ENCODE data around the gene F2R. TPM values are rescaled to one million over a fixed set of nuclear protein-coding genes. Genes with fewer than 3 reads are reported as not detected.
"Not testable (repeated sequence)": the region's sequence is repeated elsewhere in the genome, so short reads cannot be mapped to it uniquely, and the experiment has no call there.

F2R gene
- total RNA-seq, 1 donor from 2014 or later: 42.4 TPM

DNA sequence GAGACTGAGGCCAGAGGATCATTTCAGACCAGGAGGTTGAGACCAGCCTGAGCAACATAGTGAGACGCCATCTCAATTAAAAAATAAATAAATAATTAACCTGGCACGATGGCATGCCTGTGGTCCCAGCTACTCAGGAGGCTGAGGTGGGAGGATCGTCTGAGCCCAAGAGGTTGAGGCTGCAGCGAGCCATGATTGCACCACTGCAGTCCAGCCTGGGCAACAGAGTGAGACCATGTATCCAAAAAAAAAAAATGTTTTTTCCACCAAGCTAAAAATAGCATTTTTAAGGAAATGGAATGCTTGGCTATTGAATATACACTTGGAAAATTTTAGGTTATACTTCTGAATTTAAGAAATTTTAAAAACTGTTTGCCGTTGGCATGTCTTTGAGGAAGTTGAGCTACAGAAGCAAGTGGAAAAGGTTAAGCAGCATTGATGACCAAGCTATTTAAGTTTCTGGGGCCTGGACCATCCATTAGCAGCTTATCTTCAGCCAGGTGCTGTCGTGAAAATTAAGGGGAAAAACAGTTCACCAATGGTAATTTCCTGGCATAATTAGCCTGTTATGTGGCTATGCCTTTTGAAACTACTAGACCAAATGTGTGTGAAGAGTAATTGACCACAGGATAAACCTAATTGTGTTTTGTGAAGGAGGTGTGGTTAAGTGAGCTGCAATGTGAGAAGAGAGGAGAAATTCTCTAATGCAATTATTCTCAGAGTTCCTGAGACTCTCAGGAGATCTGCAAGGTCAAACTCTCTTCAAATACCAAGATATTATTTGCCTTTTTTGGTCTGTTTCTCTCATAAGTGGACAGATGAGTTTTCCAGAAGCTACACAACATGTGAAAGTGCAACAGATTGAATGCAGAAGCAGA, 21.0 kb downstream of the F2R start:
- Mint-ChIP-seq H3K9me3 (no peaks in the 10 kb centered on the region), H3K4me1 (peaks cover 5% of the 10 kb centered on the region), H3K4me3 (no peak overlapping the region), H3K36me3 (ENCODE audit: low read depth) (peaks cover 20% of the 10 kb centered on the region), H3K27ac (ENCODE audit: unreplicated experiment) (no peak overlapping the region), H3K27me3 (ENCODE audit: low read depth) (no peaks in the 10 kb centered on the region)
- DNase-seq (ENCODE audit: low read depth, low spot score): no peak
- TF ChIP-seq, protein P1, sequence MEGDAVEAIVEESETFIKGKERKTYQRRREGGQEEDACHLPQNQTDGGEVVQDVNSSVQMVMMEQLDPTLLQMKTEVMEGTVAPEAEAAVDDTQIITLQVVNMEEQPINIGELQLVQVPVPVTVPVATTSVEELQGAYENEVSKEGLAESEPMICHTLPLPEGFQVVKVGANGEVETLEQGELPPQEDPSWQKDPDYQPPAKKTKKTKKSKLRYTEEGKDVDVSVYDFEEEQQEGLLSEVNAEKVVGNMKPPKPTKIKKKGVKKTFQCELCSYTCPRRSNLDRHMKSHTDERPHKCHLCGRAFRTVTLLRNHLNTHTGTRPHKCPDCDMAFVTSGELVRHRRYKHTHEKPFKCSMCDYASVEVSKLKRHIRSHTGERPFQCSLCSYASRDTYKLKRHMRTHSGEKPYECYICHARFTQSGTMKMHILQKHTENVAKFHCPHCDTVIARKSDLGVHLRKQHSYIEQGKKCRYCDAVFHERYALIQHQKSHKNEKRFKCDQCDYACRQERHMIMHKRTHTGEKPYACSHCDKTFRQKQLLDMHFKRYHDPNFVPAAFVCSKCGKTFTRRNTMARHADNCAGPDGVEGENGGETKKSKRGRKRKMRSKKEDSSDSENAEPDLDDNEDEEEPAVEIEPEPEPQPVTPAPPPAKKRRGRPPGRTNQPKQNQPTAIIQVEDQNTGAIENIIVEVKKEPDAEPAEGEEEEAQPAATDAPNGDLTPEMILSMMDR (conservative IDR thresholded peaks at IDR 0.05): no peak

DNA sequence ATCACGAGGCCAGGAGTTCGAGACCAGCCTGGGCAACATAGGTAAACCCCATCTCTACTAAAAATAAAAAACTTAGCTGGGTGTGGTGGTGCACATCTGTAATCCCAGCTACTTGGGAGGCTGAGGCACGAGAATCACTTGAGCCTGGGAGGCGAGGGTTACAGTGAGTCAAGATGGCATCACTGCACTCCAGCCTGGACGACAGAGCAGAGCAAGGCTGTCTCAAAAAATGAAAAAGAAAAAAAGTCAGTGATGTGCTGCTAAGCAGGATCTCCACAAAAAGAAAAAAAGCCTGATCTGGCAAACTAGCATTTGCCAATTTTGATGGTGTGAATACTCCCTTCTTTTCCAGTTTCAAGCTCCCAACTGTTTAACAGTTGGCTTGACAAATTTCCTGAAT, 21.9 kb downstream of the F2R start:
- Mint-ChIP-seq H3K4me3 (no peak overlapping the region), H3K4me1 (peaks cover 5% of the 10 kb centered on the region), H3K9me3 (no peaks in the 10 kb centered on the region), H3K27ac (ENCODE audit: unreplicated experiment) (no peak overlapping the region), H3K36me3 (ENCODE audit: low read depth) (peaks cover 13% of the 10 kb centered on the region), H3K27me3 (ENCODE audit: low read depth) (no peaks in the 10 kb centered on the region)
- no peak for DNase-seq (ENCODE audit: low read depth, low spot score)
- TF ChIP-seq, protein P1 (conservative IDR thresholded peaks at IDR 0.05): no peak

DNA sequence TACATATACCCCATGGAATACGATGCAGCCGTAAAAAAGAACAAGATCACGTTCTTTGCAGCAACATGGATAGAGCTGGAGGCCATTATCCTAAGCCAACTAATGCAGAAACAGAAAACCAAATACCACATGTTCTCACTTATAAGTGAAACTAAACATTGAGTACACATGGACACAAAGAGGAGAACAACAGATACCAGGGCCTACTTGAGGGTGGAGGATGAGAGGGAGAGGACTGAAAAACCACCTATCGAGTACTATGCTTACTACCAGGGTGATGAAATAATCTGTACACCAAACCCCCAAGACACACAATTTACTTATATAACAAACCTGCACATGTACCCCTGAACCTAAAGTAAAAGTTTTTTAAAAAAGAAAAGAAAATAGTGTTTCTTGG, 25.6 kb downstream of the F2R start:
- H3K27me3 Mint-ChIP-seq (ENCODE audit: low read depth); DNase-seq (ENCODE audit: low read depth, low spot score); H3K4me1 Mint-ChIP-seq; H3K27ac Mint-ChIP-seq (ENCODE audit: unreplicated experiment); H3K36me3 Mint-ChIP-seq (ENCODE audit: low read depth); H3K9me3 Mint-ChIP-seq; H3K4me3 Mint-ChIP-seq: not testable (repeated sequence)

DNA sequence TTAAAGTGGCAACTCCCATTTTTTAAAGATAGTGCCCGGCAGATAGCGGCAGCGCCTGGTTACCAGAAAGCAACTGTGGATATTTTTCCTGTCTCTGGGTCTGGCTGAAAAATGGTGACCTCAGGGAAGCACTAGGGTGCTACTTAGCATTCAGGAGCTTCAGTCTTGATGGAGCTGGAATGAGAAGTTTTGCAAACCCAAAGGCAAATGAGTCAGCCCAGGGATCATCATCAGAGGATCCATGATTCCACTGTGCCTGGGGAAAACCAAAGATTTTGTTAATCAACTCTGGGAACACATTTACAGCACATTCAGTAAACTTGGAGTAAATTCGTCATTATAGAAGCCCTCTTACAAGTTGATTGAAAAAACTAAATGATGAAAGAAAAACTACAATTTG, 26.7 kb downstream of the F2R start:
- TF ChIP-seq, protein P1 (conservative IDR thresholded peaks at IDR 0.05): no peak
- Mint-ChIP-seq H3K4me3 (no peak overlapping the region), H3K9me3 (no peaks in the 10 kb centered on the region)

DNA sequence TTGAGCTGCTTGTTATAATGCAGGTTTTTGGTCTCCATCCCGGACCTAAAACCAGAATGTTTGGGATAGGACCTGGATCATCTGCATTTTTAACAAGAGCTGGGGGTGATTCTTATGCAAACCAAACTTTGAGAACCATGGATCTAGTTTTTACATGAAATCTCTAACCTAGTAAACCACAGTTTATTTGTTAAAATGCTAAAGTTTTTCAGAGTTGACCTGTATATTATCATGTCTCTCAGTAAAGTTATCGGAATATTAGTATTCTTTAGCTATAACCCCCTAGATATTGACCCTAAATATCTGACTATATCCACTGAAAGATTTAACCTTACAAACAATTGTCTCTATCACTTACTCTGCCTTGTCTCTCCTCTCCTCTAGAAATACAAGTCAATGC, 28.7 kb downstream of the F2R start:
- Mint-ChIP-seq H3K27ac (ENCODE audit: unreplicated experiment) (no peak overlapping the region), H3K4me1 (no peaks in the 10 kb centered on the region), H3K36me3 (ENCODE audit: low read depth) (no peaks in the 10 kb centered on the region), H3K27me3 (ENCODE audit: low read depth) (no peaks in the 10 kb centered on the region), H3K4me3 (no peak overlapping the region), H3K9me3 (no peaks in the 10 kb centered on the region)
- DNase-seq (ENCODE audit: low read depth, low spot score): no peak
- TF ChIP-seq, protein P1 (conservative IDR thresholded peaks at IDR 0.05): no peak

More for the DNA sequence above, 26.7 kb downstream of the F2R start:
- Mint-ChIP-seq H3K4me1 (no peaks in the 10 kb centered on the region), H3K36me3 (ENCODE audit: low read depth) (no peaks in the 10 kb centered on the region), H3K27ac (ENCODE audit: unreplicated experiment) (no peak overlapping the region), H3K27me3 (ENCODE audit: low read depth) (no peaks in the 10 kb centered on the region)
- no peak for DNase-seq (ENCODE audit: low read depth, low spot score)

DNA sequence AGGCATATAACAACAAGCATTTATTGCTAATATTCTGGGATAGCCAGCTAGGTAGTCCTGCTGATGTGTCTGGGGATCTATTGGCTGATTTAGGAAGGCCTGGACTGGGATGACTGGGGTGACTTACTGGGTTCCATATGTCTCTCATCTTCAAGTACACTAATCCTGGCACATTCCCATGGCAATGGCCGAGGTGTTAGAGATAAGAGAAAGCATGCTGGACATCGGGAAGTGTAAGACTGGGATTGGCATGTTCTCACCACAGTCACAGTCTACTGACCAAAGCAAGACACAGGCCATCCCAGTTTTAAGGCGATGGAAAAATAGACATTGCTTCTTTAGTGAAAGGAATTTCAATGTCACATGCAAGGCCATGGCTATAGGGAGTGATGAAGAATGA, 29.7 kb downstream of the F2R start:
- TF ChIP-seq, protein P1 (conservative IDR thresholded peaks at IDR 0.05): no peak
- Mint-ChIP-seq H3K9me3 (no peaks in the 10 kb centered on the region), H3K27me3 (ENCODE audit: low read depth) (no peaks in the 10 kb centered on the region), H3K36me3 (ENCODE audit: low read depth) (no peaks in the 10 kb centered on the region), H3K4me1 (no peaks in the 10 kb centered on the region), H3K4me3 (no peak overlapping the region), H3K27ac (ENCODE audit: unreplicated experiment) (no peak overlapping the region)
- DNase-seq (ENCODE audit: low read depth, low spot score): no peak

Data from neural crest cell (in vitro differentiated cells).